Activated CD4-positive, CD25-positive, alpha-beta regulatory T cell (primary cell): Measurements from ENCODE around the gene RGS4.

Experiments used
- DNase-seq, 4 experiments: peaks; one replicate each; lab custom pipeline; 2025; lab: John Stamatoyannopoulos, UW

Gene RGS4

DNA sequence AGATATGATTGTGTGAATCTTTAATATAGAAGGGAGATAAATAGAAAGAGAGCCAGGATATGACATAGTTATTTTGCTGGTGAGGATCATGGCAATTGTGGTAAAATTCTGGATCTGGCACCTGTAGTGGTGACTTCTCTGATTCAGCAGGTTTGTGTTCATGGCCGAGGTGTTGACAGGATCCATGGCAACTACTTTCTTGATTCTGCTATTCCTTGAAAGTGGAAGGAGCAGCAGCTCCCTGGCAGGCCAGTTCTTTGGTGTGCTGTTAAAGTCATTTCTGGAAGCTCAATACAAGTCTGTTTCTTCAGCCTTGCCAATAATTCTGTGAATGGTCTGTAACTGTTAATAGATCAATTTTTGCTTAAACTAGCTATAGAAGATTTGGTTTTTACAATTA is 33.4 kb downstream of the RGS4 start:
- DNase-seq = no peak

DNA sequence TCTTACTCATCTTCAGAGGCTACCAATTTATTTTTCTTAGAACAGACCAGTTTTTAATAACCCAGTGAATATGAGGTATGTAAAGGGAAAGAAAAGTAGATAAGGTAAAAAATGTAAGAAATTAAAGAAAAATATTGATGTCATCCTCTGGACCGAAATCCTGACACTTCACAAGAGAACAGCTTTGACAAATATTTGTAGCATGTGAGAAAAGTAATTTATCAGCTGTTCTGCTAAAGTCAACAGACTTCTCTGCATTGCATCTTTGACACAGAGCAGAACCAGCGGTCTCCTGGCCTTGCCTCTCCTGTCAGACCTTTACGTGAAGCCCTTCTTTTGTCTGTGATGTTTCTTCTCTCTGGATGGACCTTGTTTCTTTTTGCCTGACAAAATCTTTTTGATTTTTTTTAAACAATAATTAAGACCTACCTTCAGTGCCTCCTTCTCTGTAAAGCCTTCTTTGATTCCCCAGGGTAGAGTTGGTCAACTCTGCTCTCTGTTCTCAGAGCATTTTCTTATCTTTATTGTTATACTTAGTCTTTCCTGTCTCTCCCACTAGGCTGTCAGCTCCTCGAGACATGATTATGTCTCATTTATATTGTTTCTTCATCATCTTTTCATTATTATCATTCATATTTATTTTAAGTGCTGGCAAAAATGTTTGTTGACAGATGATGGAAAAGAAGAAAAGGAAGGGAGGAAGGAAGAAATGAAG is 35.4 kb downstream of the RGS4 start:
- no peak for DNase-seq

DNA sequence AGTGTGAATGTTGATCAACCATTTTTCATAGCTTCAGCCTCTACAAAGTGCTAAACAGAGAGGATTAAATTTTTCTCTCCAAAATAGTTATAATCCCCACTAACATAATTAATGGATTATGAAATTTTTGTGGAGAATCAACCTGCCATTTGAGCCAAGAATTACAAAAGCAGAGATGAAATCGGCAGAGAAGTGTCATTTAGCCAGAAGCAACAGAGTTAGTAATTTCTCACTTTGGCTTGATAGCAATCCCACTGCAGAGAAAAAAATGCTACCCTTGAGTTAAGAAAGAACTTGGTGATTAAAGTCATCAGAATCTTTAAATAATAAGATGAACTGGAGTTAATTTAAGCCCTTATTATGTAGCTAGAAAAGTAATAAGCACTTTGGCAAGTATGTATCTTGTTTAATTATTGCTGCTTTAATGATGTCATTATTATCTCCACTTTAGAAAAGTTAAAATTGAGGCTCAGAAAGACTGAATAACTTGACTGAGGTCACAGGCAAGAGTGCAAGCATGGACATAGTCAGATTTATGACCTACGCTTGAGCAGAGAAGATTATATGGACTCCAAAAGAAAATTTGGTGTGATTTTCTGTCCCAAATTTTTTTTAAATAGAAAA is 37.3 kb downstream of the RGS4 start:
- DNase-seq = no peak

DNA sequence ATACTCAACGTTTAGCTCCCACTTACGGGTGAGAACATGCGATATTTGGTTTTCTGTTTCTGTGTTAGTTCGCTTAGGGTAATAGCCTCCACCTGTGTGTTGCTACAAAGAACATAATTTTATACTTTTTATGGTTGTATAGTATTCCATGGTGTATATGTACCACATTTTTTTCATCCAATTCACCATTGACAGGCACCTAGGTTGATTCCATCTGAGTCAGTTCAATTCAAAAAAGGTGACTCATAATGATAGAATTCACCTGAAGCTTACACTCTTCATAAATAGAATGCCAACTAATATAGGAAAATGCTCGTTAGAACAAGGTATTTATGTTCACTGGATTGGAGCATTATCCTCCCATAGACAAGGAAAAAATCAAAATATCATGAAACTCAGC is 38.5 kb downstream of the RGS4 start:
- no peak for DNase-seq

DNA sequence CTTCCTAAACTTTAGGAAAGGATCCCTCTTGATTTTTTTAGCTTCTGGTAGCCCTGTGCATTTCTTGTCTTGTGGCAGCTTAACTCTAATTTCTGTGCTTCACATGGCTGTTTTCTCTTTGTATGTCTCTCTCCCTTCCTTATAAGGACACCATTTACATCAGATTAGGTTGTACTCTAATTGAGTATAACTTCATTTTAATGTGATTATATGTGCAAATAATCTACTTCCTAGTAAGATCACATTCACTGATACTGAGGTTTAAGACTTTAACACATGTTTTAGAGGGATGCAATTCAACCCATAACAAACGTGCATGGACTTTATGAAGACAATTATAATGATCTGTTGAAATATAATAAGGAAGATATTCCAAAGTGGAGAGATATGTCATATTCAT is 46.7 kb downstream of the RGS4 start:
- no peak for DNase-seq

DNA sequence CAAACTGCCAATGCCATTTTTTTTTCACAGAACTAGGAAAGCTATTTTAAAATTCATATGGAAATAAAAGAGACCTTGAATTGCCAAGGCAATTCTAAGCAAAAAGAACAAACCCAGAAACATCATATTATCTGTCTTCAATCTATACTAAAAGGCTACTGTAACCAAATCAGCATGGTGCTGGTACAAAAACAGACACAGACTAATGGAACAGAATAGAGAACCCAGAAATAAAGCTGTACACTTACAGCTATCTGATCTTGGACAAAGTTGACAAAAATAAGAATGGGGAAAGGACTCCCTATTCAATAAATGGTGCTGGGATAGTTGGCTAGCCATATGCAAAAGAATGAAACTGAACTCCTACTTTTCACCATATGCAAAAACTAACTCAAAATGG is 50.5 kb downstream of the RGS4 start:
- no peak for DNase-seq

DNA sequence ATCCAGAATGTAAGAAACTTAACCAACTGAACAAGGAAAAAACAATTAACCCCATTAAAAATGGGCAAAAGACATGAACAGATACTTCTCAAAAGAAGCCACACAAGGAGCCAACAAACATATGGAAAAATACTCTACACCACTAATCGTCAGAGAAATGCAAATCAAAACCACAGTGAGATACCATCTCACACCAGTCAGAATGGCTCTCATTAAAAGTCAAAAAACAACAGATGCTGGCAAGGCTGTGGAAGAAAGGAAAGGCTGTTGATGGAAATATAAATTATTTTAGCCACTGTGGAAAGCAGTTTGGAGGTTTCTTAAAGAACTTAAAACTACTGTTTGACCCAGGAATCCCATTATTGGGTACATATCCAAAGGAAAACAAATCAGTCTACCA is 51.2 kb downstream of the RGS4 start:
- no peak for DNase-seq

DNA sequence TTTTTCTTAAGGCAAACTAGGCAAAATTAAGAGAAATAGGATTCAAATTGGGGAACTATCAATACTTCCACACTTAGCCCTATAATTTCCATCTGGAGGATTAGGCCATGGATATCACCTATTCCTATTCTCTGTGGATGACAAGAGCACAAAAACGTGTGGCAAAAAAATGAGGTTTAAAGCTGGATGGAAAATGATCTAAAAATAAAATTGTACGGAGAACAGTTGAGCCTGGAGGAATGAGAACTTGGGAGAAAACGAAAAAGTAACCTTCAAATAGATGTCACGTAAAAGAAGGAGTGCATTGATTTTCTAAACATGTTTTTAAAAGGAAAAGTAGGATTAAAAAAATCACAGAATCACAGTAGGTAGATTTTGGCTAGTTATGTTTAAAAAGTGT is 55.7 kb downstream of the RGS4 start:
- no peak for DNase-seq
